ENCODE data around the gene ALLC.
A peak's percentile ranks its signal among the peaks of the same experiment; 100 is the strongest.

The ALLC gene

GRCh38 chr2:3656762-3657721, 958 bp upstream of the ALLC start:
- DNase-seq, result no peak

- no peak for DNase-seq
Observed at GRCh38 chr2:3659447-3660432, 1.7 kb downstream of the ALLC start.

DNA sequence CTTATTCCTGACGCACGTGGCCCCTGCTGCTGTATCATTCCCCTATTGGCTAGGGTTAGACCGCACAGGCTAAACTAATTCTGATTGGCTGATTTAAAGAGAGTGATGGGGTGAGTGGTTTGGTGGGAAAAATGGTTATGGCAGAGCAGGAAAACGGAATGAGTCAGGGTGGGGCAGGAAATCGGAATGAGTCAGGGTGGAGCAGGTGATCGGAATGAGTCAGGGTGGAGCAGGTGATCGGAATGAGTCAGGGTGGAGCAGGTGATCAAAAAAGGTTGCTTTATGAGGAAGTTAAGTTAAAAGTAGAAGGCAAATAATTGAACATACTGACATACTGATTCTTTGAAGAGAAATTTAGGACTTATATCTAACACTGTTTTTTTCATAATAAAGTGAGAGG, 2.6 kb downstream of the ALLC start:
- peak; percentile 9 for DNase-seq

GRCh38 chr2:3661149-3661660, 3.2 kb downstream of the ALLC start:
- DNase-seq, result no peak

DNA sequence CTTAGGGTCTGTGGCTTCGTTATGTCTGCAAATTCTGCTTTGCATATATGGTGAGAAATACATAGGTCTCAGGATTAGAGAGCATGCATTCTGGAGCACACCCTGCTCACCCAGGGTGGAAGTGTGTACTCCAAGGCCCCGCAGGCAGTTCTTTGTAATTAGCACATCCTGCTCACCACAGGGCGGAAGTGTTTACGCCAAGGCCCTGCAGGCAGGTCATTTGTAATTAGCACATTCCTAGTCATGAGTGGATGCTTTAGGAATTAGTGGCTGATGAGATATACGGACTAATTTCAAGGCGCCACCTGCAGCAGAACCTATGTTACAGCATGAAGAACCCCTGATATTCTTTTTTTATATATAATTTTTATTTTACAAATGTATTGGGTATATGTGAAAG, 4.2 kb downstream of the ALLC start:
- no peak for DNase-seq

DNA sequence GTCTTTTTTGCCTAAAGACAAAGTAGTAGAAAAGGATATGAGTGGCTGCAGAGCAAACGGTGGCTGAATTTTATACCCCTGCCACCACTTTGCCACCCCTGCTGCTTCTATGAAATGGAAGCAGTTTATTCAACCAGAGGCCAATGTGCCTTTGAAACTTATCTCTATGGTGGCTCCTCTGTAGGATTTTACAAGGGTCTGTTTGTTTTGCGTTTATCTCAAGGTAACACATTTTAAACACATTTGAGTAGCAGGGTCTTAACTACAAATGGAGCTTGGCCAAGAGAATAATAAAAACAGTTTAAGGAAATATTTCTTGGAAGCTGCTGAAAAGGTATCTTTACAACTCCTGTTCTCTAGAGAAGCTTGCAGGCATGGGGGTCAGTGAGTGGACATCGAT, 6.1 kb downstream of the ALLC start:
- no peak for DNase-seq

DNA sequence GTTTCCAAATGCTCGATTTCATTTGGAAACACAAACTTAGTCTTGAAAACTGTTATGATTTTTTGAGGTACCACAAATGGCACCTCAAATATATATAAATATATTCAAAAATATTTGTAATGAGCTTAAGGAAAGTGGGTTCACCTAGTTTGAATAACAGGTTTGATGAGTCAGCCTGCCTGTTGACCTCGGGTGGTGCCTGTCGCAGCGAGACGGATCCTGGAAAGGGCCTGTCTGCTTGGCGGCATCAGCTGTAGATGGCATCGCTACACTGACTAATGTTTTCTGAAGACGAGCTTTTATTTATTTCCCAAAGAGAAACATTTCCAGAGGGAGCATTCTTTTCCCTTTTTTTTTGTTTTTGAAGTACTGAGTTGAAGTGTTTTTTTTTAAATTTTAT, 6.9 kb downstream of the ALLC start:
- no peak for DNase-seq

- no peak for DNase-seq
Observed at GRCh38 chr2:3665886-3666612, 8.0 kb downstream of the ALLC start.

GRCh38 chr2:3666613-3666975, 8.6 kb downstream of the ALLC start:
- DNase-seq, result no peak

DNA sequence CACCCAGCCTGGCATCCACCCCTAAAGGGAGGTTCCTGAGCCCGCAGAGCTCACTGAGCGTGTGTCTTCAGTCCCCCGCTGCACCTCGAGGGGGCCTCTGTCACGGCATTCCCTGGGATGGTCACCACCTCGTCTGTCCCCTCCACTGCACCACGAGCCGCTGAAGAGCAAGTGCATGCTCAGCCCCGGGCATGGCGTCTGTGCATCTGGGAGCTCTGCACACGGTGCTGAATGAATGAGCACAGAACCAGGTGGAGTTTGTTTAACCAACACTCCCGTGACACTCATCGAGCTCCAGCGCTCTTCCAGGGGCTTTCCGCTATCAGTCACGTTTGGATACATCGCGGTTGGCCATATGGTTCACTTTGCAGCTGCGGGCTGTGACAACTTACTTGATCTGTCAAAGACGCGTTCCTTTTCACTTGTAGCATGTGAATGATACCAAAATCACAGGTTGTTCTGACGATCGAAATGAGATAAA, 9.2 kb downstream of the ALLC start:
- DNase-seq, result no peak

DNA sequence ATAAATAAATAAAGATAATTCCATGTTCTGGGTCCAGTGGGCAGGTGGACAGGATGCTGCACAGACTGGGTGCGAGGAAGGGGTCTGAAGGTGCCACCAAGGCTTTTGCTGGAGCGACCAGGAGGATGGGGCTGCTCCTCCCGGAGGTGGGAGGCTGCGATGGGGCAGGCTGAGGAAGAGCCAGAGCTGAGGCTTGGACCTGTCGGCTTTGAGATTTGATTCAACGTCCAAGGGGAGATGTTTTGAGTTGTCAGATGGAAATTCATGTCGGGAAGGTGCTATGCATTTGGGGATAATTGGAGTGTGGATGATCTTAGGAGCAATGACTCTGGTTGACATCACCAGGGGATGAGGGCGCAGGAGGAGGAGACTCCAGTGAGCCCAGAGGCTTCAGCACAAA, 11.7 kb downstream of the ALLC start:
- DNase-seq, result no peak

DNA sequence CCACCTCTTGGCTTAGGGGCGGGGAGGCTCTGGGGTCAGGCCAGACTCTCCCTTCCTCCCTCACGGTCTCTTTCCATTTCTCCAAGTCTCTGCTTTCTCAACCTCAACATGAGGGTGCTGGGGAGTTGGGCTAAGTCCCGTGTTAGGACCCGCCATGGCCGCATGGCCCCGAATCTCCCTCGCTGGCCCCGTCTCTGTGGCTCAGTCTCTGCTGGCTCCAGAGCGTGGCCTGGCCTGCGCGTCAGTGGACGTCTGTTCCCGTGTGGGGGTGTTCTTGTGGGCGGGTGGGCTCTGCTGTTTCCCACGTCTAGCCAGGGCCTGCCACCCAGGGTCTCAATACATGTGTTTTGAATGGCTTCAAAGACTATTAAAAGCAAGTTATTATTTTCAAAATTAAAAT, 12.4 kb downstream of the ALLC start:
- no peak for DNase-seq

DNA sequence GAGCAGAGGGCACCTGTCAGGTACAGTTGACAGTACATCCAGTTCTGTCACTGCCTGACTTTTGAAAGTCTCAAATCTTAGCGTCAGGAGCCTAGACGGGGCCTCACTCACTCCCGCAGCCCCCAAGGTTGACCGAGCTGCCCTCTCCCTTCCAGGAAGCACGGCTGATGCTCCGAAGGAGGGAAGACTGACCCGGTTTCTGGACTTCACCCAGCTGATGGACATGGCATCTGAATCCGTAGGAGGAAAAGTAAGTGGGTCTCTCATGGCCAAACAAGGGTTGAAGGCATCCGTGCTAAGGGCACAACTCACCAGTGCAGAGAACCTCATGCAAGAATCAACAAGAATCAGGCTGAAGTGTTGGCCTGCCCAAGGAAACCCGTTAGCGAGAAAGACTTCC, 12.9 kb downstream of the ALLC start:
- DNase-seq, result no peak

DNA sequence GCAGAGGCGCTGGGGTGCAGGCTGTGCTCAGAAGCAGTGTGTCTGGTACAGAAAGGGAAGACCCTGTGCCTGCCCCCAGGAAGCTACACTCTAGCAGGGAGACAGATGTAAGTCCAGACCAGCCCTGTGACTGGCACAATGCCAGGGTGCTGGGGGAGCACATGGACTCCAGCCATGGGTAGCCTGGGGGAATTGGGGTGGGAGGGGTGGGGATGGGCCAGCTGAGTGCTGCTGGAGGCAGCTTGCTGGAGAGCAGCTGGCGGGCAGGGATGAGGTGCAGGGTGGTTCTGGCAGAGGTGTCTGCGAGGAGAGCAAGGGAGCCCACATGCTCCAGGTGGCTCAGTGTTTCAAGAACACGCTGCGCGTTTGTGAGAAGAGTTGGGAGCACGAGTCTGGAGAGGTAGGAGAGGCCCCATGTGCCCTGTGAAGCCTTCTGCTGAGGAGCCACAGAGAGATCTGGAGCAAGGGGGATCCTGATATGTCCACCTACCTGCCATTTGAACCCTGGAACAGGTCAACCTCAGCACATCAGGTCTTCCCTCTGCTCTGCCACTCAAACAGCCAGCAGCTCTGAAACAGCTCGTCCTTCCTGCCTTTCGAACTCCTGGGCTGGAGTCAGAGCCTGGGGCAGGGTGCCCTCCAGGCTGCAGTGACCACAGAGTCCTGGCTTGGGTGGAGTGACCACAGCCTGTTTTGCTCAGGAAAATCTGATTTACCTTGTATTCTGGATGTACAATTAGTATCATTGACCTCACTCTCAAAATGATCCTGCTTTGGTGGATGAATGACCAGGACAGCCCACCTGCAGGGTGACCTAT, 15.1 kb downstream of the ALLC start:
- DNase-seq, result no peak

DNA sequence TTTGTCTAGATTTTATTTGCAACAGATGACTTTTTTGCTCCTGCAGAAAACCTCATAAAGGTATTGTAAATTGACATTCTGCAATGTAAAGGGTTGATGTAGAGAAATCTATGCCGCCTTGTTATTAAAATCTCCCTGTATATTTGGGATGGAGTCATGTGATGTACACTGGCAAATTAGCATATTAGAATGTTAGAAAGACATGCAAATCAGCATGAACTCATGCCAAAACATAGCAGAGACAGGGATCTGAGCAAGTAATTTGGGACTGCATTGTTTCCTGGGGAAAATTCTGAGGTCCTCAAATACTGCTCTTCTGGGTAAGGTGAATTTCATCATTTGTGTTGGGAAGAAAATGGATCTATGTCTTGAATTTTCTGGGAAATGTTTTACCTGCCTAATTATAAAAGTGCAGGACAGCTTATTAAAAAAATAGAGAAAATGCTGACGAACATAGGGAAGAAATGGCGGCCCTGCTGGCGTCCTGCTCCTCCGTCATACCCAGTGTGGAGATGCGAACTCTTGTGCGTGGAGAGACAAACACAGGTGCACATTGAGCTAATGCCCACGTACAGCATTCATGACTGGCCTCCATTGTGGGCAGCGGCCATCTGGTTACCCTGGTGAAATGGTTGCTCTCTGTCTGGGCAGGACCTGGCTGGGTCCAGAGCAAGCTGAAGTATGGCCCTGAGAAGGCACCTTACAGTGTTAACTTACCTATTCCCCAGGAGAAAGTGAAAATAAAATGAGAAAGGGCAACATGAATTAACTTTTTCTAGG, 16.3 kb downstream of the ALLC start:
- no peak for DNase-seq

DNA sequence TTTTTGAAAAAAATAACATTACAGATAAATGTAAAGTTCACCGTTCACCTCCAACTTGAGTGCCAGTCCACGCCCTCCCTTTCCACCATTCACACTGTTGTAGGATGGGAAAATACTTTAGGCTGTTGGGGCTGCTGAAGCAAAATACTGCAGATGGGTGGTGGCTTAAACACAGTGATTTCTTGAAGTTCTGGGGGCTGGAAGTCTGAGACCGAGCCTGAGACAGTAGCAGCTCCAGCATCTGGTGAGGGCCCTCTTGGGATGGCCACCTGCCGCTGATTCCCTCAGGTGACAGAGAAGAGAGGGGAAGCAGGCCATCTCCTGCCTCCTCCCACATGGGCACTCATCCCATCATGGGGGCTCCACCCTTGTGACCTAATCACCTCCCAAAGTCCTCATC, 17.7 kb downstream of the ALLC start:
- DNase-seq, result no peak

DNA sequence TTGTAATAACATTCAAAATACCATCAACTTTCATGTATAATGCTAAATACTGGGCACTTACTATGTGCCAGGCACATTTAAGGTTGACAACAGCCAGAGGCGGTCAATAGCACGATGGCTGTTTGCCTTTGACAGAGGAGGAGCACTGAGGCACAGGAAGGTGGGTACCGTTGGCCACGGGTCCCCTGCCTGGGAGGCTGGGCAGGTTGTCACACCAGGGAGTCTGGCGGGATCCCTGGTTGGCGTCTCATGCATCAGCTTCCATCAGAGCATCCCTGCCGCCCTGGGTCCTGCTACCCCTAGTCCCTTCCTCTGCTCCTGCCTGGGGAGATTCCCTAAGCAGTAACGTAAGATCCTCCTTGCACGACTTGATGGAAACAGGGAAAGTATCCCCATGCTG, 19.4 kb downstream of the ALLC start:
- no peak for DNase-seq

GRCh38 chr2:3678212-3678611, 20.2 kb downstream of the ALLC start:
- DNase-seq, result no peak

GRCh38 chr2:3679180-3679579, 21.2 kb downstream of the ALLC start:
- no peak for DNase-seq

DNA sequence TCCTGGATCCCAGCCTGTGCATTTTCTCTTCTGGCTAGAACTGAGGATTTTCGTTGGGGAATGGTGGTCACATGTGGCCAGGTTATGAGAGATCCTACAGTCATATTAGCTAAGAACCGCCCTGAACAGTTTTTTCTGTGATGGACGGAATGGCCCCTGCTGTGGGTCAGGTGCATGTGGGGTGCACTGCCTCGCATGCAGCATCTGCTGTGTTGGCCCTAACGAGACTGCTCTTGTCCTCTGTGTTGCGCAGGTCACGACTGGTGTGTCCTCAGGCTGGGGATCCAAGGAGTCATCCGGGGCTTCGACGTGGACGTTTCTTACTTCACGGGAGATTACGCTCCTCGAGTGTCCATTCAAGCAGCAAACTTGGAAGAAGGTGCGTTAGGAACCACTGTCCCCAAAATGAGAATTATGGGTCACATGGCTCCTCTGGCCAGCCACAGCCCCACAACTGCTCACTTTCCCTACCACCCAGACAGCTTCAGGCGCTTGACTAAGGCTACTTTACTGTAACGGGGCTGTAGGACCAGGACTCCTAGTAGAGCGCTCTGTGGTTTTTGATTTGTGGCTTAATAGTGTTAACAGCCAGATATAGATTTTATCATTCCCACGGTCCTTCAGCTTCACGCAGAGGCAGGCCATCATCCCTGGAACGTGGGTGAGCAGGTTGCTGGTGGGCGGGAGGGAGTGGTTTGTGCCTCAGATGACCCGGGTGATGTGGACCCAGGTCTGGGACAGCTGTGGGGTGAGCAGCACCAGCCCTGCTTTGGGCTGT, 21.8 kb downstream of the ALLC start:
- no peak for DNase-seq
